Fibroblast of lung (primary cell): ENCODE measurements around the gene NDUFS1. TPM values are rescaled to one million over a fixed set of nuclear protein-coding genes. Genes with fewer than 3 reads are reported as not detected.

ENCODE experiments used
- DNase-seq, 2 donors: peaks; one replicate each; pipeline versions ENCODE4 v3.0.0 to v3.0.0-alpha.2; 2010; ENCODE audit warnings: low read depth in 2 of 2
- H2AFZ ChIP-seq: 2 replicates; pipeline ENCODE4 v1.5.1; 2012; ENCODE audit warnings: low read length, control low read depth, inconsistent platforms
- H3K27ac ChIP-seq: 2 replicates; pipeline ENCODE4 v1.5.1; 2011; ENCODE audit warnings: low read length, control low read depth; ENCODE audit not compliant: insufficient read depth
- H3K27me3 ChIP-seq: 2 replicates; pipeline ENCODE4 v1.5.1; 2011; ENCODE audit warnings: mild to moderate bottlenecking, low read length; ENCODE audit not compliant: control insufficient read depth, insufficient read depth
- H3K36me3 ChIP-seq: 2 replicates; pipeline ENCODE4 v1.5.1; 2011; ENCODE audit warnings: low read length; ENCODE audit not compliant: control insufficient read depth, insufficient read depth
- H3K4me1 ChIP-seq: 2 replicates; pipeline ENCODE4 v1.5.1; 2011; ENCODE audit warnings: low read length; ENCODE audit not compliant: control insufficient read depth, insufficient read depth; ENCODE audit errors: extremely low read depth
- H3K4me2 ChIP-seq: 2 replicates; pipeline ENCODE4 v1.5.1; 2011; ENCODE audit warnings: low read length, control low read depth; ENCODE audit not compliant: insufficient read depth; ENCODE audit errors: extremely low read depth
- H3K4me3 ChIP-seq, 4 experiments: fragments of 200-600 bp in 1 of 4; sonication (generic) in 1 of 4; replicated peaks in 1 of 4; 2 replicates each; pipeline ENCODE4 v1.5.1; 2011 to 2016; ENCODE audit warnings: low read length in 4 of 4, low read depth in 3 of 4, mild to moderate bottlenecking in 3 of 4, control low read depth in 2 of 4, inconsistent platforms in 1 of 4, mixed read lengths in 1 of 4; ENCODE audit not compliant: insufficient read depth in 1 of 4; ENCODE audit errors: control extremely low read depth in 1 of 4
- H3K79me2 ChIP-seq: 2 replicates; pipeline ENCODE4 v1.5.1; 2012; ENCODE audit warnings: mild to moderate bottlenecking, low read length, inconsistent platforms; ENCODE audit not compliant: control insufficient read depth, insufficient read depth
- H3K9ac ChIP-seq: 2 replicates; pipeline ENCODE4 v1.5.1; 2011; ENCODE audit warnings: mild to moderate bottlenecking, low read length, control low read depth; ENCODE audit not compliant: insufficient read depth
- H3K9me3 ChIP-seq: 2 replicates; pipeline ENCODE4 v1.5.1; 2012; ENCODE audit warnings: low read depth, low read length; ENCODE audit not compliant: control insufficient read depth, insufficient read depth
- H4K20me1 ChIP-seq: 2 replicates; pipeline ENCODE4 v1.5.1; 2011; ENCODE audit warnings: low read length; ENCODE audit not compliant: control insufficient read depth, insufficient read depth; ENCODE audit errors: extremely low read depth
- EZH2 ChIP-seq: IDR thresholded peaks from 2 replicates; pipeline ENCODE4 v1.5.1; 2012; ENCODE audit warnings: low read length, control low read depth, mild to moderate bottlenecking; ENCODE audit errors: missing control alignments
- polyA plus RNA-seq, 2 donors: library from polyadenylated mRNA; depleted of rRNA in 1 of 2; stranded (reverse) in 1 of 2; unstranded in 1 of 2; fragments of >200 nt; gene quantifications; 2 replicates each; pipeline ENCODE4 v1.2.1, GENCODE V29; 2011 to 2012; ENCODE audit warnings: missing spikeins in 1 of 2
- total RNA-seq: library from RNA; depleted of rRNA; stranded (reverse); fragments of >200 nt; gene quantifications from 2 replicates; pipeline ENCODE4 v1.2.1, GENCODE V29; 2014
- TF ChIP-seq, protein P1 (sequence below), 2 donors: IDR thresholded peaks in 1 of 2; conservative IDR thresholded peaks in 1 of 2; 1 replicate in 1 of 2; 2 replicates in 1 of 2; pipeline ENCODE4 v1.5.1; 2011 to 2012; ENCODE audit warnings: low read length in 2 of 2, control low read depth in 1 of 2, inconsistent platforms in 1 of 2, low read depth in 1 of 2, mild to moderate bottlenecking in 1 of 2

The NDUFS1 gene
- total and polyA plus RNA-seq, 2 donors (not counting 1 experiment from before 2014, with no cell fraction given) = 128 to 133 TPM

DNA sequence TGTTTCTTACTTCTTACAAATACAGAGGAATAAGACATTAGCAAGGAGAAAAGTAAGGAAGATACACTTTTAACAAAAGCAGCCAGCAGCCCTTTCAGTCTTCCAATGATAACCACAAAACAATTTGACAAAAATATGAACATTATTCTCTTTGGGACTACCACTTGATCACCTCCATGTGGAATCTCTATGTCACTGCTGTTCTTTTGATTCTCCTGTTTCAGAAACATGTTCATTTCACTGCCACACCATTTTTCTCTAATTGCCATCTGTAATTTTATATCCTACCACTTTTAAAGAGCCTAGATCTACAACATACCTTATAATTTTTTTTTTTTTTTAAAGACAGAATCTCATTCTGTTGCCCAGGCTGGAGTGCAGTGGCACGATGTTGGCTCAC is 84.1 kb downstream of the NDUFS1 start:
- Histone ChIP-seq H4K20me1 (no peaks in the 10 kb centered on the region), H3K9me3 (no peaks in the 10 kb centered on the region), H3K79me2 (peaks cover 47% of the 10 kb centered on the region), H3K36me3 (no peaks in the 10 kb centered on the region), H3K4me2 (no peak overlapping the region), H3K27ac (no peak overlapping the region), H3K4me3 (no peak overlapping the region), H3K4me1 (peaks cover 3% of the 10 kb centered on the region), H2AFZ (no peak overlapping the region), H3K9ac (no peak overlapping the region), H3K27me3 (no peaks in the 10 kb centered on the region)
- no peak for DNase-seq
- TF ChIP-seq EZH2 = no peak
- TF ChIP-seq, protein P1, sequence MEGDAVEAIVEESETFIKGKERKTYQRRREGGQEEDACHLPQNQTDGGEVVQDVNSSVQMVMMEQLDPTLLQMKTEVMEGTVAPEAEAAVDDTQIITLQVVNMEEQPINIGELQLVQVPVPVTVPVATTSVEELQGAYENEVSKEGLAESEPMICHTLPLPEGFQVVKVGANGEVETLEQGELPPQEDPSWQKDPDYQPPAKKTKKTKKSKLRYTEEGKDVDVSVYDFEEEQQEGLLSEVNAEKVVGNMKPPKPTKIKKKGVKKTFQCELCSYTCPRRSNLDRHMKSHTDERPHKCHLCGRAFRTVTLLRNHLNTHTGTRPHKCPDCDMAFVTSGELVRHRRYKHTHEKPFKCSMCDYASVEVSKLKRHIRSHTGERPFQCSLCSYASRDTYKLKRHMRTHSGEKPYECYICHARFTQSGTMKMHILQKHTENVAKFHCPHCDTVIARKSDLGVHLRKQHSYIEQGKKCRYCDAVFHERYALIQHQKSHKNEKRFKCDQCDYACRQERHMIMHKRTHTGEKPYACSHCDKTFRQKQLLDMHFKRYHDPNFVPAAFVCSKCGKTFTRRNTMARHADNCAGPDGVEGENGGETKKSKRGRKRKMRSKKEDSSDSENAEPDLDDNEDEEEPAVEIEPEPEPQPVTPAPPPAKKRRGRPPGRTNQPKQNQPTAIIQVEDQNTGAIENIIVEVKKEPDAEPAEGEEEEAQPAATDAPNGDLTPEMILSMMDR (conservative IDR thresholded peaks at IDR 0.05 in 1 of 2, IDR thresholded peaks at IDR 0.05 in 1 of 2; ENCODE audit: low read depth in 1 of 2, low read length in 2 of 2) = no peak

DNA sequence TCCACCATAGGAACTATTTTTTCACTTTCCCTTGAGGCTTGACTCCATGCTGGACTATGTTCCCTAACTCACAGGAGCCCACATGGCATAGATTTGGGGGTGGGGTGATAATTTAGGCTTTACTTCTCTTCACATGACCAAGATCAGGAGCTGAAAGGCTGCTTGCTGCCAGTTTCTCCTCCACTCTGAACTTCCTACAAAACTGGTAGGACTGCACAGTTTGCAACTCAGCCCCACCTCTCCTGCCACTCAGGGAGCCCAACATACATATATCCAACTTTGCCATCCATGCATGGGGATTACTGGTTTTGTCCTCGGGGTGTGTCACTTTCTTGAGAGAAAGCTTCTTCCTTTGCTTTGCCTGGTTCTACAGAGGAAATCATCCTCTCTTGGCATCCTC is 87.4 kb downstream of the NDUFS1 start:
- H4K20me1 ChIP-seq = no peaks in the 10 kb centered on the region
- H3K9ac ChIP-seq = no peak overlapping the region
- no peaks in the 10 kb centered on the region for H3K9me3 ChIP-seq
- H3K27me3 ChIP-seq = no peaks in the 10 kb centered on the region
- no peaks in the 10 kb centered on the region for H3K4me1 ChIP-seq
- H3K27ac ChIP-seq = no peak overlapping the region
- DNase-seq = no peak
- H3K79me2 ChIP-seq = peaks cover 28% of the 10 kb centered on the region
- TF ChIP-seq, protein P1 (conservative IDR thresholded peaks at IDR 0.05 in 1 of 2, IDR thresholded peaks at IDR 0.05 in 1 of 2; ENCODE audit: low read depth in 1 of 2, low read length in 2 of 2) = no peak
- no peak for TF ChIP-seq EZH2
- H3K4me2 ChIP-seq = no peak overlapping the region
- H3K36me3 ChIP-seq = no peaks in the 10 kb centered on the region
- no peak overlapping the region for H2AFZ ChIP-seq
- no peak overlapping the region for H3K4me3 ChIP-seq

DNA sequence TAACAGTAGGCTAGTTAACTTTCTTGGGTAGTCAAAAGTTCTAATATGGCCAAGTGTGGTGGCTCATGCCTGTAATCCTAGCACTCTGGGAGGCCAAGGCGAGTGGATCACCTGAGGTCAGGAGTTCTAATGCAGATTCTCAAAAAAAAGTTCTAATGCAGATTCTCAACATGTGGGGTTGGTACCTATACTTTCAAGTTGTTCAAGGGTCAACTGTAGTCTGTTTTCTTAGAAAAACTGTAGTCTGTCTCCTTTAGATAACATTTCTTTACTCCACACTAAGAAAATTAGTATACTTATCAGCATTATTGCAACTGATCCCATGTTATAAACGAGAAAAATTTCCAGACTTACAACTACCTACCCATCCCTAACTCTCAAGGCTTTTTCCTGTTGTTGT is 89.8 kb downstream of the NDUFS1 start:
- Histone ChIP-seq H3K9ac (no peak overlapping the region), H3K4me2 (no peak overlapping the region), H3K9me3 (no peaks in the 10 kb centered on the region), H4K20me1 (no peaks in the 10 kb centered on the region), H3K27me3 (no peaks in the 10 kb centered on the region), H3K4me3 (no peak overlapping the region), H3K27ac (no peak overlapping the region), H2AFZ (no peak overlapping the region), H3K79me2 (peaks cover 17% of the 10 kb centered on the region), H3K36me3 (no peaks in the 10 kb centered on the region), H3K4me1 (no peaks in the 10 kb centered on the region)
- no peak for DNase-seq
- TF ChIP-seq, protein P1 (conservative IDR thresholded peaks at IDR 0.05 in 1 of 2, IDR thresholded peaks at IDR 0.05 in 1 of 2; ENCODE audit: low read depth in 1 of 2, low read length in 2 of 2) = no peak
- TF ChIP-seq EZH2 = no peak
